Right lobe of liver (tissue), 6 donors: ENCODE data around the gene KRT28. TPM values are rescaled to one million over a fixed set of nuclear protein-coding genes. Genes with fewer than 3 reads are reported as not detected.

Source experiments
- ATAC-seq, 4 donors: fragments of 200-7000 bp; cut with Tn5 transposase; one replicate each; pipeline ENCODE4 v1.9.1; 2020; ENCODE audit warnings: mild to moderate bottlenecking in 4 of 4, moderate library complexity in 4 of 4
- DNase-seq, 3 donors: peaks; one replicate each; pipeline ENCODE4 v3.0.0-alpha.2; 2020
- H3K27ac ChIP-seq, 3 donors: fragments of 200-600 bp; one replicate each; pipeline ENCODE4 v1.8.0; 2022
- H3K27me3 ChIP-seq, 2 donors: fragments of 200-600 bp; one replicate each; pipeline ENCODE4 v1.8.0; 2022
- H3K36me3 ChIP-seq, 4 donors: fragments of 200-600 bp; sonication (generic) in 1 of 4; one replicate each; pipeline versions ENCODE4 v1.5.1 to v1.8.0; 2017 to 2022; ENCODE audit warnings: control low read depth in 1 of 4
- H3K4me1 ChIP-seq, 4 donors: fragments of 200-600 bp; sonication (generic) in 1 of 4; one replicate each; pipeline versions ENCODE4 v1.5.1 to v1.8.0; 2017 to 2022; ENCODE audit warnings: control low read depth in 1 of 4
- H3K4me3 ChIP-seq, 3 donors: fragments of 200-600 bp; one replicate each; pipeline ENCODE4 v1.8.0; 2022
- H3K9me3 ChIP-seq, 4 donors: fragments of 200-600 bp; sonication (generic) in 1 of 4; one replicate each; pipeline versions ENCODE4 v1.5.1 to v1.8.0; 2017 to 2022; ENCODE audit warnings: control low read depth in 1 of 4
- POLR2A ChIP-seq: fragments of 450-650 bp; IDR thresholded peaks from one replicate; pipeline ENCODE4 v1.6.1; 2017; ENCODE audit warnings: antibody characterized with exemption, mild to moderate bottlenecking
- WGBS: methylation state at CpG from one replicate; pipeline ENCODE4 v1.1.6; 2018; ENCODE audit warnings: low coverage, low lambda C conversion rate; ENCODE audit not compliant: insufficient coverage; ENCODE audit errors: missing lambda C conversion rate; 5-methylcytosine and 5-hydroxymethylcytosine counted together
- intact Hi-C, 2 donors: fragments of 100-400 bp; cut with DNase I; formaldehyde crosslinking; loops; one replicate each; pipeline versions ENCODE4 v1.11.2 to v1.14.1; 2022
- total RNA-seq, 6 experiments: library from RNA; depleted of rRNA in 2 of 6; stranded (reverse); fragments of >200 nt in 2 of 6; fragmentation: NEBNext Ultra II Directional in 3 of 6; extraction: Animal tissue kit (Norgen Biotek cat#: 25700) in 3 of 6; gene quantifications; one replicate each; pipeline versions ENCODE4 v1.1.0 to v1.2.4, GENCODE V29; 2016 to 2023
- TF ChIP-seq, protein P1 (sequence below), 4 donors: fragments of 200-600 bp in 3 of 4; fragments of 450-650 bp in 1 of 4; IDR thresholded peaks; one replicate each; pipeline versions ENCODE4 v1.5.1 to v1.8.0; 2016 to 2022; ENCODE audit warnings: antibody characterized with exemption in 4 of 4, mild to moderate bottlenecking in 2 of 4
- donor health status: DM: no; HTN: yes; CAD: no.
- donor health status: DM: no; HTN: no; CAD: no.
- donor health status: DM: no; HTN: no; CAD: no.
- donor health status: DM: no; HTN: yes; CAD: no.
- donor health status: DM: no; HTN: yes; CAD: no.

KRT28 gene
- total RNA-seq, 6 experiments from 2014 or later = not detected

DNA sequence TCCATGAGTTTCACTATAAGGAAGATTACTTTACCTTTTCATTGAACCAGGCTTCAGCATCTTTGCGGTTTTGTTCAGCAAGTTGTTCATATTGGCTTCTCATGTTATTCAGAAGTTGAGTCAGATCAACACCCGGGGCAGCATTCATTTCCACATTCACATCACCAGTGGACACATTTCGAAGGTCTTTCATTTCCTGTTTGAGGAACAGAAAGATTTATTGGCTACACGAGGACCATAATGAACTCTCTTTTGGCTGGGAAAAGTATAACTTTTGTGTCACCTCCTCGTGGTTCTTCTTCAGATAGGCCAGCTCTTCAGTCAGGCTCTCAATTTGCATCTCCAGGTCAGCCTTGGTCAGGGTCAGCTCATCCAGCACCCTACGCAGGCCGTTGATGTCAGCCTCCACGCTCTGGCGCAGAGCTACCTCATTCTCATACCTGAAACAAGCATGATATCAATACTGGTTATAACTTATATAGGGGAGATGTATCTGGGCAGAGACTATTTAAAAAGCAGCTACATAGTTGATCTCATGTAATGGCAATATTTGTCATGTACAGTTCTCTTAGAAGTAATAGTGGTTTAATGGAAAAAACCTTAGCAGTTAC, 20.6 kb upstream of the KRT28 start:
- intact Hi-C loops = no loop called here
- 88% methylated on average over 7 of the region's 9 CpGs for WGBS
- no peak for DNase-seq
- Histone ChIP-seq H3K9me3 (no peaks in the 10 kb centered on the region), H3K36me3 (no peaks in the 10 kb centered on the region), H3K27ac (no peak overlapping the region), H3K4me3 (no peak overlapping the region), H3K27me3 (no peaks in the 10 kb centered on the region), H3K4me1 (peaks cover 0 to 6% (median 0%) of the 10 kb centered on the region in 4 donors)
- TF ChIP-seq, protein P1, sequence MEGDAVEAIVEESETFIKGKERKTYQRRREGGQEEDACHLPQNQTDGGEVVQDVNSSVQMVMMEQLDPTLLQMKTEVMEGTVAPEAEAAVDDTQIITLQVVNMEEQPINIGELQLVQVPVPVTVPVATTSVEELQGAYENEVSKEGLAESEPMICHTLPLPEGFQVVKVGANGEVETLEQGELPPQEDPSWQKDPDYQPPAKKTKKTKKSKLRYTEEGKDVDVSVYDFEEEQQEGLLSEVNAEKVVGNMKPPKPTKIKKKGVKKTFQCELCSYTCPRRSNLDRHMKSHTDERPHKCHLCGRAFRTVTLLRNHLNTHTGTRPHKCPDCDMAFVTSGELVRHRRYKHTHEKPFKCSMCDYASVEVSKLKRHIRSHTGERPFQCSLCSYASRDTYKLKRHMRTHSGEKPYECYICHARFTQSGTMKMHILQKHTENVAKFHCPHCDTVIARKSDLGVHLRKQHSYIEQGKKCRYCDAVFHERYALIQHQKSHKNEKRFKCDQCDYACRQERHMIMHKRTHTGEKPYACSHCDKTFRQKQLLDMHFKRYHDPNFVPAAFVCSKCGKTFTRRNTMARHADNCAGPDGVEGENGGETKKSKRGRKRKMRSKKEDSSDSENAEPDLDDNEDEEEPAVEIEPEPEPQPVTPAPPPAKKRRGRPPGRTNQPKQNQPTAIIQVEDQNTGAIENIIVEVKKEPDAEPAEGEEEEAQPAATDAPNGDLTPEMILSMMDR (IDR thresholded peaks at IDR 0.05) = no peak
- no peak for TF ChIP-seq POLR2A
- no peak for ATAC-seq

DNA sequence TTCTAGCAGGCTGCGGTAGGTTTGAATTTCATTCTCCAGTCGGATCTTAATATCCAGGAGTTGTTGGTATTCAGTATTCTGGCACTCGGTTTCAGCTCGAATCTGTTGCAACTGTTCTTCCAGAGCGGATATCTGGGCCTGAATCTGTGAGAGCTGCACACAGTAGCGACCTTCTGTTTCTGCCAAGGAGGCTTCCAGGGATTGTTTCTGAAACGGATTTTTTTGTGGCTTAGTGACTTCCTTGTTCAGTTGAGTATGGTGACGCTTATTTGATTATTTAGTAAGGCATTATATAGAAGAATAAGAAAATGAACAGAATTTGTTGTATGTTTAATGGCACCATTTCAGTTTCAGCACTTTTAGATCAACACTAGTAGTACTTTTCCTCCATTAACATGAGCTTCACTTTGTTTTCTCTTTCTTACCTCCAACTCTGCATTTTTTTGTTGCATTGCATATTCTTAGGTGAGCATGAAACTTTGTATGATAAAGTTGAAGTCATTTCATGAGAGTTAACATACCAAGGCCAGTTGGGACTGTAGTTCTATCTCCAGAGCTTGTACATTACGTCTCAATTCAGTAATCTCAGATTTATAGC, 19.9 kb upstream of the KRT28 start:
- DNase-seq (no peak), ATAC-seq (peak; percentile 20 to 44 (median 38))
- no peaks in the 10 kb centered on the region for H3K9me3 ChIP-seq
- H3K4me3 ChIP-seq = peak overlapping the region; percentile 66 to 78 (median 74)
- intact Hi-C loops = no loop called here
- no peak for TF ChIP-seq POLR2A
- TF ChIP-seq, protein P1 (IDR thresholded peaks at IDR 0.05) = no peak
- WGBS = 35% methylated on average over 9 of the region's 9 CpGs
- H3K27me3 ChIP-seq = no peaks in the 10 kb centered on the region
- H3K4me1 ChIP-seq = peaks cover 0 to 6% (median 0%) of the 10 kb centered on the region in 4 donors
- peak overlapping the region; percentile 39 to 77 (median 55) for H3K27ac ChIP-seq
- H3K36me3 ChIP-seq = no peaks in the 10 kb centered on the region

DNA sequence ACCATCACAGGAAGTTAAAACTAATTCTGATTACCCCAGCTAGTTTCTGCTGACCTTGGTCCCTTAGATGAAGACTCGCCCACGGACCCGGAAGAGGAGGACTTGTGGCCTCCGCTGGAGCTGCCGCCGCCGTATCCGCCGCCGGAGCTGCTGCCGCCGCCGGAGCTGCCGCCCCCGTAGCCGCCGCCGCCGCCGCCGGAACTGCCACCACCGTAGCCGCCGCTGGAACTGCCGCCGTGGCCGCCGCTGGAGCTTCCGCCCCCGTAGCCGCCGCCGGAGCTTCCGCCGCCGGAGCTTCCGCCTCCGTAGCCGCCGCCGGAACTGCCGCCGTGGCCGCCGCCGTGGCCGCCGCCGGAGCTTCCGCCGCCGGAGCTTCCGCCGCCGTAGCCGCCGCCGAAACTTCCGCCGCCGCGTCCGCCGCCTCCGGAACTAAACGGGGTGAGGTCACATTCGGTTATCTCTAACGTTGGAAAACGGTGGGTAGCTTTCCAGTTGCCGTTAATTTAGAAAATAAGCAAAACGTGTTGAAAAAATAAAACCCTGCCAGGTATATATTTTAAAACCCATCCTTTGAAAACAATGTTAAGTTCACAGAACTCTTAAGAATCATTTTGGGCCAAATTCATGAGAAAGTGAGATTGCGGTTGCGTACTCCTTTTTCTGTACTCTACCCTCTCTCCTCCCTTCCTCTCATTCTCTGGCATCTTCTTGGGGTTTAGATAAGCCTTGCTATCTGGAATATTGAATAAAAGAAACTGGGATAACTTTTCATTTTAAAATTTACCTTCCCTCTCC, 19.2 kb upstream of the KRT28 start:
- DNase-seq (peak; percentile 83 to 86 (median 85)), ATAC-seq (peak; percentile 95 to 98 (median 96))
- peaks cover 0 to 6% (median 0%) of the 10 kb centered on the region in 4 donors for H3K4me1 ChIP-seq
- WGBS = 1% methylated on average over 41 of the region's 73 CpGs
- H3K9me3 ChIP-seq = no peaks in the 10 kb centered on the region
- H3K27me3 ChIP-seq = no peaks in the 10 kb centered on the region
- H3K4me3 ChIP-seq = peak overlapping the region; percentile 66 to 78 (median 74)
- intact Hi-C loops = no loop called here
- H3K27ac ChIP-seq = peak overlapping the region; percentile 77 to 87 (median 80)
- peak; percentile 77 for TF ChIP-seq POLR2A
- TF ChIP-seq, protein P1 (IDR thresholded peaks at IDR 0.05) = no peak
- no peaks in the 10 kb centered on the region for H3K36me3 ChIP-seq

DNA sequence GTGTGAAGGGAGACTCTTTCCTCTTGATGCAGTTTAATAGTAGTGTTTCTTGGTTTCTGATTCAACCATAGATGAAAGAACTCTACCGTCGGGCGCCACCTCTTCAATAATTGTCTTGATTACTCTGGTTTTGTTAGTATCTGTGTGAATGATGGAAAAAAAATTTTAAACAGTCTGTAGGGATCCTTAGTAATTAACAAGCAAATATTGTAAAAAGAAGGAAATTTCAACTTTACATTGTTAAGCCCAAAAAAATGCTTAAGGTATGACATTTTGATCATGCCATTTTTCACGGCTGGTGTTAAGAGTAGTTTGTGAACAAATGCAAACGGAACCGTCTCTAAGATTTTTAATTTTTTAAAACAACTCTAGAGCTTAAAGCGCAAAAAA, 18.6 kb upstream of the KRT28 start:
- H3K27ac ChIP-seq = peak overlapping the region; percentile 77 to 87 (median 80)
- TF ChIP-seq, protein P1 (IDR thresholded peaks at IDR 0.05) = no peak
- no peak for TF ChIP-seq POLR2A
- peaks cover 0 to 6% (median 0%) of the 10 kb centered on the region in 4 donors for H3K4me1 ChIP-seq
- peak overlapping the region; percentile 66 to 78 (median 74) for H3K4me3 ChIP-seq
- H3K9me3 ChIP-seq = no peaks in the 10 kb centered on the region
- DNase-seq = no peak
- no peak for ATAC-seq
- H3K27me3 ChIP-seq = no peaks in the 10 kb centered on the region
- intact Hi-C loops = no loop called here
- no peaks in the 10 kb centered on the region for H3K36me3 ChIP-seq
- WGBS = 23% methylated on average over 7 of the region's 7 CpGs
